HG03196 (cell line): ENCODE data around the gene TP53I13.

ENCODE experiments used
- ATAC-seq: cut with Tn5 transposase; IDR thresholded peaks from one replicate; pipeline ENCODE4 v1.9.1; 2021; ENCODE audit not compliant: unreplicated experiment

TP53I13 gene

GRCh38 chr17:29579866-29580771, 11.6 kb downstream of the TP53I13 start:
- peak; percentile 61 for ATAC-seq

GRCh38 chr17:29581583-29582253, 13.2 kb downstream of the TP53I13 start:
- no peak for ATAC-seq

DNA sequence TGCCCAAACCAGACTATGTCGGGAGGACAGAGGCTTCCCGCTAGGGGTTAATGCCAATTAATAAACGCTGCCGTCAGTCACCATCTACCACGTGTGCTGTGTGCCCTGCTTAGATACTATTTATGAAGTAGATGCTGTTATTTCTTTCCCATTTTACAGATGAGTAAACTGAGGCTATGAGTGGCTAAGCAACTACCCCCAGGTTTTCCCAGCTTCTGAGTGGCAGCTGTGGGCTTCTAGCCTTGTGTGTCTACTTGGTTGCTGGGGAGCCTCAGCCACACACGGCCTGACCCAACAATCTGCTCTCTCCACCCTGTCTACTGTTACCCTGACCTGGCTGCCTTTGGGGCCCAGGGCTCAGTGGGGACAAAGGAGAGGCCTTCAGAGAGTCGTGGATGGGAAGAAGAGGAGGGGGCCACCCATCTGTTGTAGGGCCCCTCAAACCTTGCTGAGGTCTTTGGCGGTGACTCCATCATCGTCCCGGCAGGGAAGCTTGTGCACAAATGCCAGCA, 13.8 kb downstream of the TP53I13 start:
- ATAC-seq, result no peak

DNA sequence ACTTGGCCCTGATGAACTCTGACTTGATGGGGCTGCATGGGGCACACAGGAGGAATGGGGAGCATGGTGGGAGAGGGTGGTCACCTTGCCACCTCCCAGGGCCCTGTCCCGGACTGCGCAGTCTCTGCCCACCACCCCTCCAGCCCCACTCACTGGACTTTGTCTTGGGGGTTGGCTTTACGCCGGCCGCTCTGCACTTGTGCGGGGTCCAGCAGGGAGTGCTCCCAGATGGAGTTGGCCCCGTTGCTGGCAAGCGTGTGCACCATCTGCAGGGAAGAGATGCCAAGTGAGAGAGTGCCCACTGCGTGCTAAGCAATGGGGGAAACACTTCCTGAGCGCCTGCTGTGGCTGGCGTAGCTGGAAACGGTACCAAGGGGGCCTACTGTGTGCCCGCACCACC, 14.3 kb downstream of the TP53I13 start:
- ATAC-seq, result no peak

DNA sequence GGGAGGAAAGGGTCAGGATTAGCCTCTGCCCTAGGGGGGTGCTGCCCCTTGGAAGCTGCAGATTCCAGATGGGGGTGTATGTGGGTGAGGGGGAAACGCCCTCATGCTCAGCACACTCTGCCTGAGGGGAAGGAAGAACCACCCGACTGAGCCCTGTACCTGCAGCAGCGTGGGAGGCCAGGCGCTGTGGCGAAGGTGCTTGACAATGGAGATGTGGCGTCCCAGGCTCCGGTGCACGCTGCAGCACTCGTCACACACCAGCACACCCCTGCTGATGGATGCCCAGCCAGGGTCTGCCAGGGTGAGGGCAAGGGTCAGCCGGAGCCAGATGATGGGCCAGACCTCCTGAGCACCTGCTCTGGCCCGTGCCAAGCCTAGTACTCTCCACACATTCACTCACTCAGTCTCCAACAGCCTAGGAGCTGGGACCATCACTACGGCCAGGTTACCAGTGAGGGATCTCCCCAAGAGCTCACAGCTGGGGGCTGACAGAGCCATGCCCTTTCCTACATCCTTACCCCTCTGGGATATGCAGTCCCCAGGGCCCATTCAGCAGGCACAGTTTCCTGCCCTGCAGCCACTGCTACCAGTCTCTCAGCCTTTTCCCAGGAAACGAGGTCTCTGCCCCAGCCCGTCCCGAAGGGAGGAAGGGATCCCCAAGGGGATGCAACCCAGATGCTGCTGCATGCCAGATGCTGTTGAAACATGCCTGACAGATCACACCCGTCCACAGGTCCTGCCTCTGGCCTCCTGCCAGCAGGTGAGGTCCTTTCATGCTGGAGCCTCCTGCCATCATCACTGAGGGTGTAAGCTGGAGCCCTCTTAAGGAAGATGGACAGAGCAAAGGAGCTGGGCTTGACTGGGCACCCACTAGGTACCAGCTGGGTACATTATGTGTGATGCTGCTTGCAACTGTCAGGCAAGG, 15.1 kb downstream of the TP53I13 start:
- no peak for ATAC-seq

- ATAC-seq, result no peak
These were observed 16.1 kb downstream of the TP53I13 start for GRCh38 chr17:29584452-29585079.

DNA sequence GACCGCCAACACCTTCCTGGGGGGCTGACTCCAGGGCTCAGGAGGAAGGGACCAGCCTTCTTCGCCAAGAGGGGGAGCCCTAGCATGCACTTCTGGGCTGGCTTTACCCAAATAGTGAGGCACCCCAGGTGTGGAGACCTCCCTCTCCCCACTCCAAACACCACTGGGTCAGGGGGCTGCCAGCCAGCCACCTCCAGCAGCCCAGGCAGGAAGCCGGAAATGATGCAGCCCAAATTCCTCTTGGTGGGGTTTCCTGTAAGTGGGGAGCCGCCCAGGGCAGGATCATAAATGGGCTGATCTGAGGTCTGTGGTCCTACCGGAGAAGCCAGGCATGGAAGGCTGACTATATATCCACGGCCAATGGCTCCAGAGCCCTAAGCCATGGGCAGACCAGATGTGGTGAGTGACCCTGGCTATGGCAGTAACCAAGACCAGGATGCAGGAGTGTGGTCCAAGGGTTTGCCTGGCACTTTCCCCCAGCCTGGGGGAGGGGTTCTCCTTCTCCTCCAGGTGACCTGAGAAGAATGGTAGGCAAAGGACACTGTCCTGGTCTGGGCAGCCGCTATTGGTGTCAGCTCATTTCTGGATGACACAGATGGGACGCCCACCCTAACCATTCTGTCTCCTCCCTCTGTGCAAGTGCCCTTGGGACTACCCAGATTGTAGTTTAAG, 16.7 kb downstream of the TP53I13 start:
- ATAC-seq, result no peak

GRCh38 chr17:29586676-29587469, 18.4 kb downstream of the TP53I13 start:
- no peak for ATAC-seq

DNA sequence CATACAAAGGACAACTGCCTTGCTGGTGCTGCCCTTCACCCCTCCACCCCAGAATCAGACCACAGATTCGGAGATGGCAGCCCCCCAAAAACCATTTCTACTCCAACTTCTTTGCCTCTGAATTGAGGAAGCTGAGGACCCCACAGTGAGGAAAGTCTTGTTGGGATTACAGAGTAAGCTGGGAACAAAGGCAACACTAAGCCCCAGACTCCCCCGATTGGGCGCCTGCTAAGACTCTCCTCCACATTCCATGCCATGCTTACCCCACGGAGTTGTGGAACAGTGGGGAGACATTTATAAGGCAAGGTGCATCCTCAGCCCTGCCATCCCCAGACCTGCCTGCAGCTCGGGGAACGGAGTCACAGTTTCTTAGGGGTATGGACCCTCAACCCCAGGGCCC, 19.1 kb downstream of the TP53I13 start:
- ATAC-seq, result no peak

GRCh38 chr17:29588017-29588561, 19.6 kb downstream of the TP53I13 start:
- no peak for ATAC-seq

DNA sequence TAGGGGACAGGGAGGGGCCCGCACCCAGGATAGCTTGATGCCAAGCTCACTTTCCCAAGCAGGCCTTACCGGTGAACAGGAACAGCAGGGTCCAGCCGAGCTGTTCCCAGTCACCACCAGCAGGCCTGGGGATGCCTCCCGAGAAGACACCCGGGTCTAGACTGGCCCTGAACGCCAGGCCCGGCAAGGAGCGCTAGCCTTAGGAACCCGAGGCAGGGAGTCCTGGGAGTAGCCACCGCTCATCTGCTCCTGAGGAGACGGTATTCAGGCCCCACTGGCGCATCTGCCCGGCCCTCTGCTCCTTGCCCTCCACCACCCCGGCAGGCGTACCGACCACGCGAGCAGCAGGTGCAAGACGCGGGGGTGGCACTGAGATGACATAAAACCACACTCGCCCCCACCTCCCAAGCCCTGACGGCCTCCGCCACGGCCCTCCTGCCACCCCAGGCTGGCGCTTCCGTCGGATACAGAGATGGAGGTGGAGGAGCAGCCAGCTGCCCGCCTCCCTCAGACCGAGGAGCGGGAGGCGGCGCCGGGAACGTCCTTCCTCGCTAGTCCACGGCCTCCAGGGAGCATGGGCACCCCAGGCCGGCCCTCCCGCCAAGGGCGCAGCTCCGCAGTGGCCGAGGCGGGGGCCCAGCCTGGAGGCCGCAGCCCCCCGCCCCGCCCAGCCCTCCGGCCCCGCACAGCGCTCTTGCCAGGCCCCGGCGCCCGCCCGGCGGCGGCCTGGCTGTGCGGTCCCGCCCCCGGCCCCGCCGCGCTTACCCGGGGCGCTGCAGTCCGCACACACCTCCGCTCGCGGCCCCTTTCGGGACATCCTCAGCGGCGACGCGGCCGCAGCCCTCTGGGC, 20.3 kb downstream of the TP53I13 start:
- no peak for ATAC-seq

- ATAC-seq, result peak; percentile 52
These were observed 21.3 kb downstream of the TP53I13 start, which contains the start of gene GIT1 for GRCh38 chr17:29589524-29590410. Gene GIT1, minus strand, starts transcription at chr17:29589648. Its CDS starts 270 bp downstream, at chr17:29589378.

GRCh38 chr17:29590411-29591145, 22.1 kb downstream of the TP53I13 start:
- no peak for ATAC-seq

- no peak for ATAC-seq
These were observed 22.7 kb downstream of the TP53I13 start for GRCh38 chr17:29591146-29591736.

DNA sequence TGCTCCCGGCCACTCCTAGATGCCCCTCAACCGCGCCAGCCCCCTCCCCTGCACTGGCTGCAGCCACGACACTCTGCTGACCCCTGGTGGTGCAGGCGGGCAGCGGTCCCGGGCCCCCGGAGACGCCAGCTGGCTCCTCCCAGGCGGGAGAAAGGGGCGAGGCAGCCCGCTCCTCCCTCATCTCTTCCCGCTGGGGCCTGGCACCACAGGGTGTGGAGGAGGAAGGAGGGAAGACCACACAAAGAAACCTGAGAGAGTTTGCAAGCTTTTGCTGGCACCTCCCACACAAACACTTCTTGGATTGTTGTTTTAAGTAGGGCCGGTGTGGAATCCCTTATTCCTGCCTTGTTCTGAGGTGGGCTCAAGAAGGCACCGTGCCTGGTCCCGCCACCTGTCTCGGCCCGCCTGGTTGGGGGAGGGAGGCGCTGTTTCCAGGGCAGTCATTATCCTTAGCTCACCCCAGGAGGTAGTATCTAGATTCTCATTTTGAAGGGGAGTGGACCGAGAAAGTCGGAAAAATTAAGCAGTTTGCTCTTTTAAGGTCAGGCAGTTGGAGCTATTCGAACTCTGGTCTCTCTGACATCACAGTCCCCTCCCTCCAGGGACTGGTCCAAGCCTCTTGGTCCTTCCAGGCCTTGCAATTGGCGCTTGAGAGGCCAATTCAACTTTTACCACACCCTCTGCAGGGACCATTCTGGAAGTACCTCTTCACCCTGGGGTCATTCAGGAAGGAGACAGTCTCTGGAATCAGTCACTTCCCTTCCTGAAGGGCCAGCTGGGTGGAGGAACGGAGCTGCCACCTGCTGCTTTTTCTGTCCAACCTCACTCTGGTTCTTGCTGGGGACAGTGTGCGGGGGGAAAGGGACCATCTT, 23.5 kb downstream of the TP53I13 start:
- ATAC-seq, result no peak
